A673 (cell line): Measurements from ENCODE around the gene EEFSEC. TPM values are rescaled to one million over a fixed set of nuclear protein-coding genes. Genes with fewer than 3 reads are reported as not detected.

Experiments
- BruUV-seq: library from RNA; stranded (reverse); fragments of 400-500 nt; replicated peaks from 2 replicates; lab custom pipeline; 2021; lab: Mats Ljungman, UMichigan
- CTCF ChIA-PET: fragments of 300-600 bp; sonication (Branson Sonifier 250); formaldehyde crosslinking; loops from one replicate; lab custom pipeline; 2022; ENCODE audit warnings: antibody characterized with exemption; lab: Charles Lee
- POLR2A ChIA-PET: fragments of 300-600 bp; sonication (Branson Sonifier 250); formaldehyde crosslinking; loops from one replicate; lab custom pipeline; 2022; ENCODE audit warnings: antibody characterized with exemption; ENCODE audit not compliant: low non-redundant PET; lab: Charles Lee
- DNase-seq: peaks from one replicate; pipeline ENCODE4 v3.0.0-alpha.2; 2015; ENCODE audit warnings: low spot score
- H3K27ac ChIP-seq: fragments of 200-600 bp; sonication (generic); 2 replicates; pipeline ENCODE4 v1.5.1; 2016; ENCODE audit warnings: mixed run types, low read depth, mild to moderate bottlenecking, mixed read lengths, antibody characterized with exemption, low read length; ENCODE audit not compliant: poor library complexity, severe bottlenecking
- H3K27me3 ChIP-seq: fragments of 200-600 bp; sonication (generic); replicated peaks from 2 replicates; pipeline ENCODE4 v1.6.1; 2017; ENCODE audit warnings: mixed run types, low read depth, mild to moderate bottlenecking, mixed read lengths, antibody characterized with exemption, low read length; ENCODE audit not compliant: insufficient read depth, poor library complexity
- H3K36me3 ChIP-seq: fragments of 200-600 bp; sonication (generic); 2 replicates; pipeline ENCODE4 v1.6.1; 2016; ENCODE audit warnings: mixed run types, mild to moderate bottlenecking, mixed read lengths, antibody characterized with exemption, low read length; ENCODE audit not compliant: insufficient read depth, poor library complexity, severe bottlenecking
- H3K4me1 ChIP-seq: fragments of 200-600 bp; sonication (generic); 2 replicates; pipeline ENCODE4 v1.6.1; 2017; ENCODE audit warnings: mixed run types, mild to moderate bottlenecking, mixed read lengths, antibody characterized with exemption, low read length; ENCODE audit not compliant: insufficient read depth, poor library complexity, severe bottlenecking
- H3K4me3 ChIP-seq: fragments of 200-600 bp; sonication (generic); 2 replicates; pipeline ENCODE4 v1.5.1; 2016; ENCODE audit warnings: low read depth, mixed run types, mild to moderate bottlenecking, mixed read lengths, low read length; ENCODE audit not compliant: poor library complexity, severe bottlenecking
- H3K9me3 ChIP-seq: fragments of 200-600 bp; sonication (generic); 2 replicates; pipeline ENCODE4 v1.6.1; 2016; ENCODE audit warnings: mixed run types, low read depth, mild to moderate bottlenecking, mixed read lengths, antibody characterized with exemption, low read length; ENCODE audit not compliant: poor library complexity, severe bottlenecking
- EZH2 ChIP-seq: fragments of 200-600 bp; sonication (generic); IDR thresholded peaks from 2 replicates; pipeline ENCODE4 v1.6.1; 2017; ENCODE audit warnings: borderline replicate concordance, low read depth, mild to moderate bottlenecking, mixed read lengths, antibody characterized with exemption, low read length; ENCODE audit not compliant: poor library complexity, severe bottlenecking
- intact Hi-C: fragments of 100-400 bp; cut with micrococcal nuclease; formaldehyde crosslinking; loops from one replicate; pipeline ENCODE4 v1.10.0; 2022; ENCODE audit not compliant: unreplicated experiment
- total RNA-seq: library from RNA; stranded (reverse); gene quantifications from 2 replicates; pipeline ENCODE4 v1.2.3, GENCODE V29; 2021
- TF ChIP-seq, protein P1 (sequence below): fragments of 300-800, 200-600 bp; sonication (generic); conservative IDR thresholded peaks from 2 replicates; pipeline ENCODE4 v1.5.1; 2017; ENCODE audit warnings: low read depth, mild to moderate bottlenecking, antibody characterized with exemption, low read length, moderate library complexity, mixed read lengths

The EEFSEC gene
- total RNA-seq, 1 experiment from 2014 or later: 19.7 TPM

DNA sequence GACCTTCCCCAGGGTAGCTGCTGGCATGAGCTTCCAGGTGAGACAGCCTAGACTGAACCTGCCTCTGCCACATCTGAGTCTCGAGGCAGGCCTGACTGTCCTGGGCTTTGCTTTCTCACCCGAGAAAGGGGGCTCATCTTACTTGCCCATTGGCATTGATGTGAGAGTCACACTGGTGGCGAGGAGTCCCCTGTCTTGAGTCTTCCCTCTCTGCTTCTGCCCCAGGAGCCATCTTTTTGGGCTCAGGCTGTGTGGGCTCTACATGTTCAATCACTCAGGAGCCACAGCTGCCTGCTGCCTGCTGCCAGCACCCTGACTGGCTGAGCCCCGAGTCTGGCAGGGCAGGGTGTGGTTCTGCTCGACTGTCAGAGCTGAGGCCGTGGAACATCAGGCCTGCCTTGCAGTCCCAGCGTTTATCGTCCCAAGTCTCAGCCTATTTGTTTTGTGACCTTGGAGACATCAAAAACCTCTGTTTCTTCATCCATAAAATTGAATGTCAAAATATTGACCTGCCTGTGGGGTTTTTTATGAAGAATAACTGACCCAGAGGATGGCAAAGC, 180.9 kb downstream of the EEFSEC start:
- intact Hi-C loops: no loop called here
- H3K27me3 ChIP-seq: no peaks in the 10 kb centered on the region
- no peaks in the 10 kb centered on the region for H3K4me1 ChIP-seq
- no TSS peak for BruUV-seq
- no peak for TF ChIP-seq EZH2
- TF ChIP-seq, protein P1, sequence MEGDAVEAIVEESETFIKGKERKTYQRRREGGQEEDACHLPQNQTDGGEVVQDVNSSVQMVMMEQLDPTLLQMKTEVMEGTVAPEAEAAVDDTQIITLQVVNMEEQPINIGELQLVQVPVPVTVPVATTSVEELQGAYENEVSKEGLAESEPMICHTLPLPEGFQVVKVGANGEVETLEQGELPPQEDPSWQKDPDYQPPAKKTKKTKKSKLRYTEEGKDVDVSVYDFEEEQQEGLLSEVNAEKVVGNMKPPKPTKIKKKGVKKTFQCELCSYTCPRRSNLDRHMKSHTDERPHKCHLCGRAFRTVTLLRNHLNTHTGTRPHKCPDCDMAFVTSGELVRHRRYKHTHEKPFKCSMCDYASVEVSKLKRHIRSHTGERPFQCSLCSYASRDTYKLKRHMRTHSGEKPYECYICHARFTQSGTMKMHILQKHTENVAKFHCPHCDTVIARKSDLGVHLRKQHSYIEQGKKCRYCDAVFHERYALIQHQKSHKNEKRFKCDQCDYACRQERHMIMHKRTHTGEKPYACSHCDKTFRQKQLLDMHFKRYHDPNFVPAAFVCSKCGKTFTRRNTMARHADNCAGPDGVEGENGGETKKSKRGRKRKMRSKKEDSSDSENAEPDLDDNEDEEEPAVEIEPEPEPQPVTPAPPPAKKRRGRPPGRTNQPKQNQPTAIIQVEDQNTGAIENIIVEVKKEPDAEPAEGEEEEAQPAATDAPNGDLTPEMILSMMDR: no peak
- H3K27ac ChIP-seq: no peak overlapping the region
- H3K9me3 ChIP-seq: no peaks in the 10 kb centered on the region
- H3K4me3 ChIP-seq: no peak overlapping the region
- no peaks in the 10 kb centered on the region for H3K36me3 ChIP-seq
- no peak for DNase-seq
- POLR2A ChIA-PET: no interaction called here
- CTCF ChIA-PET: no interaction called here

DNA sequence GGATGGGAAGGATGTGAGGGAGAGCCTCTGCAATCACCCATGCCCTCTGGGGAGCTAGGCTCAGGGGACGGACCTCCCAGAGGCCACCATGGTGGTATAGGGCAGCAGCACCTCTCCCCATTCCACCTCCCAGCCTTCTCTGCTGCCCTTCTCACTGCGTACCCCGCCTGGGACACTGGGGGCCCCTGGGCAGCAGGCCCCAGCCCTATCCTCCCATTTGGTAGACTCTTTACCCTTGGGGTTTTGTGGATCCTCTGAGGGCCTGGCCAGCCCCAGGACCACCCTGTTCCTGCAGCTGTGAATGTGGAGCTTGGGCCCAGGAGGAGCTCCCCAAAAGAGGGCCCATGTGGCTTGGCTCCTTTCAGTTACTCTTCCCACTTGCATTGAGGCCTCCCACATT, 181.5 kb downstream of the EEFSEC start:
- intact Hi-C loops: no loop called here
- Histone ChIP-seq H3K4me1 (no peaks in the 10 kb centered on the region), H3K27ac (no peak overlapping the region), H3K4me3 (no peak overlapping the region), H3K9me3 (no peaks in the 10 kb centered on the region), H3K36me3 (no peaks in the 10 kb centered on the region), H3K27me3 (no peaks in the 10 kb centered on the region)
- ChIA-PET CTCF (no interaction called here), POLR2A (interaction anchor here (0.6 kb wide), 1 partner anchor 12 kb away, joined by 3 read pairs; no protein-coding TSS in a partner anchor)
- no TSS peak for BruUV-seq
- DNase-seq: no peak
- TF ChIP-seq EZH2: no peak
- TF ChIP-seq, protein P1: no peak

DNA sequence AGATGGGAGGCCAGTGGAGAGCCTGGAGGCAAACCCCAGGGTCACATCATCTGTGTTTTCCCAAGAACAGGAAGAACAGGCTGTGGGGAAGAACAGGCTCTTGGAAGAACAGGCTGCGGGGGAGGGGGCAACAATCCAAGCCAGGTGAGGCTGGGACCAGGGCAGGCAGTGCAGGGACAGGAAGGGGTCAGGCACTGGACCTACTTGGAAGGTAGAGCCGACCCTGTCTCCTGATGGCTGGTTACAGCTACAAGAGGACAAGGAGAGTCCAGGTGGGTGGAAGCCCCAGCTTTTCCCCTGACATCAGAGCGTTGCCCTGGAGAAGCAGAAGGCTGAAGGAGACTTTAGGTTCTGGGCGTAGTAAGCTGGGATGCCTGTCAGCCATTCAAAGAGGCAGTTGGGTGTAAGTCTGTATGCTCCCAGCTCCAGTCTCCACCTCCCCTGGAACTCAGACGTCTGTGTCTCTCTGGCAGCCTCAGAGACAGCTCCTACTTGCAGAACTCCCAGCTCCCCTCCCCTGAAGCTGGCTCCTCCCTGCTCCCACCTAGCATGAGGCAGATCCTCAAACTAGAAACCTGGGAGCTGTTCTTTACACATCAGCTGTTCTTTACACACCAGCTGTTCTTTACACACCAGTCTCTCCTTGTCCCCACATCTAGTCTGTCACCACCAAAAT, 182.5 kb downstream of the EEFSEC start:
- Histone ChIP-seq H3K27ac (no peak overlapping the region), H3K9me3 (no peaks in the 10 kb centered on the region), H3K4me1 (no peaks in the 10 kb centered on the region), H3K36me3 (no peaks in the 10 kb centered on the region), H3K4me3 (no peak overlapping the region), H3K27me3 (no peaks in the 10 kb centered on the region)
- TF ChIP-seq EZH2: no peak
- TF ChIP-seq, protein P1: no peak
- POLR2A ChIA-PET: no interaction called here
- intact Hi-C loops: no loop called here
- CTCF ChIA-PET: no interaction called here
- no peak for DNase-seq
- no TSS peak for BruUV-seq
